Cardiac fibroblast (primary cell): ENCODE results near the gene PRKAR1A.
"Not testable (repeated sequence)": the region's sequence is repeated elsewhere in the genome, so short reads cannot be mapped to it uniquely, and the experiment has no call there.

Experiments used
- DNase-seq, 2 donors: peaks; one replicate each; pipeline versions ENCODE4 v3.0.0 to v3.0.0-alpha.2; 2010; ENCODE audit warnings: low read depth in 2 of 2
- H3K4me3 ChIP-seq, 2 donors: replicated peaks in 1 of 2; 1 replicate in 1 of 2; 2 replicates in 1 of 2; pipeline ENCODE4 v1.5.1; 2011; ENCODE audit warnings: low read depth in 2 of 2, low read length in 2 of 2, mild to moderate bottlenecking in 2 of 2, moderate library complexity in 1 of 2
- TF ChIP-seq, protein P1 (sequence below): IDR thresholded peaks from one replicate; pipeline ENCODE4 v1.5.1; 2011; ENCODE audit warnings: low read depth, mild to moderate bottlenecking, low read length, inconsistent platforms

PRKAR1A gene

GRCh38 chr17:68511254-68511670 is 968 bp upstream of the PRKAR1A start:
- TF ChIP-seq, protein P1, sequence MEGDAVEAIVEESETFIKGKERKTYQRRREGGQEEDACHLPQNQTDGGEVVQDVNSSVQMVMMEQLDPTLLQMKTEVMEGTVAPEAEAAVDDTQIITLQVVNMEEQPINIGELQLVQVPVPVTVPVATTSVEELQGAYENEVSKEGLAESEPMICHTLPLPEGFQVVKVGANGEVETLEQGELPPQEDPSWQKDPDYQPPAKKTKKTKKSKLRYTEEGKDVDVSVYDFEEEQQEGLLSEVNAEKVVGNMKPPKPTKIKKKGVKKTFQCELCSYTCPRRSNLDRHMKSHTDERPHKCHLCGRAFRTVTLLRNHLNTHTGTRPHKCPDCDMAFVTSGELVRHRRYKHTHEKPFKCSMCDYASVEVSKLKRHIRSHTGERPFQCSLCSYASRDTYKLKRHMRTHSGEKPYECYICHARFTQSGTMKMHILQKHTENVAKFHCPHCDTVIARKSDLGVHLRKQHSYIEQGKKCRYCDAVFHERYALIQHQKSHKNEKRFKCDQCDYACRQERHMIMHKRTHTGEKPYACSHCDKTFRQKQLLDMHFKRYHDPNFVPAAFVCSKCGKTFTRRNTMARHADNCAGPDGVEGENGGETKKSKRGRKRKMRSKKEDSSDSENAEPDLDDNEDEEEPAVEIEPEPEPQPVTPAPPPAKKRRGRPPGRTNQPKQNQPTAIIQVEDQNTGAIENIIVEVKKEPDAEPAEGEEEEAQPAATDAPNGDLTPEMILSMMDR, result no peak
- no peak for DNase-seq
- H3K4me3 ChIP-seq, result peak overlapping the region; percentile 80 to 82

DNA sequence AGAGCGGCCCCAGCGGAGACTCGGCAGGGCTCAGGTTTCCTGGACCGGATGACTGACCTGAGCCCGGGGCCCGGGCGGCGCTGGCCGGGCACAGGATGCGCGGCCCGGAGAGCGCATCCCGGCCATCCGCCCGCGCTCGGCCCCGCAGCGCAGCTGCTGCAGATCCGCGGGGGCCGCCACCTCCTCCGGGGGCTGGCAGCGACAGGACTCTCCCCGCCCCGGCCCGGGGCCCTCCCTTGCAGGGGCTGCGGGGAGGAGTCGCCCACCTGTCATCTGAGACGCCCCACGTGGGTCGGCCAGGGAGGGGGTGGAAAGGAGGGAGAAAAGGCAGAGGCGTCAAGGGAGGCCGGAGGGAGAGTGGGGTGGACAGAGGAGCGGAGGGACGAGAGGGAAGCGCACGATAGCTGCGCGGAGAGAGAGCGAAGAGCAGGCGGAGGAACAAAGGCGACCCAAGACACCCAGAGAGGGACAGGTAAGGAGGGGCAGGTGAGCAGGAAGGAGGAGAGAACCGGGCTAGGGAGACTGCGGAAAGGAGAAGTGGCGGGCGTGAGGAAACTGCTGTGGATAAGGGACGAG is 471 bp upstream of the PRKAR1A start:
- TF ChIP-seq, protein P1, result no peak
- H3K4me3 ChIP-seq, result peak overlapping the region; percentile 80 to 82
- DNase-seq, result peak; percentile 50 to 84

DNA sequence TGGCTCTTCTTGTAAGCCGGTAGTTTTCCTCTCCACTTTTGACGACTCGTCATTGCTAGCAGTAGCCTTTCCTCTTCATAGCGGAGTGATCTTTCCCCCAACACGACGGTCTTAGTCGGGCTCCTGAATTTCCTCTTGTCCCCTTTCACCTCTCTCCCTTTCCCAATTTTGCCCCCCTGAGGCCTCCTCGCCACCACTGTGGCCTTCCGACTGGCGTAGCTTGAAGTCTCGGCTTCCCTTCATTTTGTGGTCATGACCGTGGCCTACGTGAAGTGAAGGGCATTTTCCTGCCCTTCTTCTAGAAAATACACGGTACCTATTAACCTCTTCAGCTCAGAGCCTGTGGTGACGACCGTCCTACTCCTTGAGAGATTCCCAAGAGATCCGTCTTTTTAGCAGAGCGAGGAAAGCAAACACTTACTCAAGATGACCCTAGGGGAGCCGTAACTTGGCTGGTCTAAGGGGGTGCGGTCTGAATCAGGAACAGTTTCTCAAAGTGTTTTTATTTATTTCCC is 787 bp downstream of the PRKAR1A start:
- H3K4me3 ChIP-seq, result peak overlapping the region; percentile 80 to 82
- TF ChIP-seq, protein P1, result no peak
- DNase-seq, result peak; percentile 65 to 68

GRCh38 chr17:68513932-68514331 is 1.7 kb downstream of the PRKAR1A start:
- H3K4me3 ChIP-seq, result peak overlapping the region; percentile 80 to 82
- no peak for DNase-seq
- TF ChIP-seq, protein P1, result no peak

DNA sequence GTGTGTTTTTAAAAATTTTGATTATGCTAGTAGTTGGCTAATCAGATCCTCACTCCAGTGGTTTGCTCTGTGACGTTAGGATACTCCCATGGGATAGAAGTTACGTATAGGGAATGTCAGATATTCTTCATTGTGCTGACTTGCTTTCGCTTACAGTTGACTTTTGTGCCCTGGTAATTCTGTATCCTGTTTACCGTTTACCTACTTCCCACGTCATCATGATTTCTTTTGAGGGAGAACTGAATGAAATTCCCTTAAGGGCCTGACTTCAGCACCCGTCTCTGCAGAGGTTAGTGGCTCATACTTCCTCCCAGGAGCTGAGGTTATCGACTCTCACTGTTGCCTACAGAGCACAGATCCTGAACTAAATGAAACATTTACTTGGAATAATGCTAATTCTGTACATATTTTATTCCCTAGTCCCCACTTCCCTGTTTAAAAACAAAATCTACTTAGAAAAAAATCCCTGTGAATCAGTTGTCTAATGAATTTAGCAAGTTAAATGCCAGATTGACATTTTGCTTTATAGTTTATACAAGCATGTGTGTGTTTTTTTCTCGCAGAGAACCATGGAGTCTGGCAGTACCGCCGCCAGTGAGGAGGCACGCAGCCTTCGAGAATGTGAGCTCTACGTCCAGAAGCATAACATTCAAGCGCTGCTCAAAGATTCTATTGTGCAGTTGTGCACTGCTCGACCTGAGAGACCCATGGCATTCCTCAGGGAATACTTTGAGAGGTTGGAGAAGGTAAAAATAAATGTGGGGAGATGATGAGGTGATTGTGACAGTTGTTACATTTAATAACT is 2.8 kb downstream of the PRKAR1A start:
- H3K4me3 ChIP-seq, result peak overlapping the region; percentile 80 to 82
- TF ChIP-seq, protein P1, result no peak
- DNase-seq, result peak; percentile 92 to 94

DNA sequence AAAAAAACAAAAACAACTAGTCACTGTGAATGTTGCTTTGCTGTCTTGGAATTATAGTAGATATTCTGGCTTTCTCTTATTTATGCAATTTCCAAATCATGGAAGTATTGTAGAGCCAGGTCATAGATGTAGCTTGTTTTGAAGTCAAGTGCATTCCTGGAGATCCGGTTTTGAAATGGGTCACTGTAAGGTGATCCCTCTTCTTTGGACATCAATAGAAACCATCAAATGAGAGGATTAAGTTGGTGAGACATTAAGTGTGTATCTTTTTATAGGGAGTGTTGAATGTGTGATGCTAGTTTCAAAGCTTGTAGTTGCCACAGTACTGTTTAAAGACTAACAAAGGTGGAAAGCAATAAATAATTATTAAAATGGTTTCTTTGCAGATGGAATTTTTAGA is 4.5 kb downstream of the PRKAR1A start:
- TF ChIP-seq, protein P1, result no peak
- H3K4me3 ChIP-seq, result no peak overlapping the region
- DNase-seq, result no peak

DNA sequence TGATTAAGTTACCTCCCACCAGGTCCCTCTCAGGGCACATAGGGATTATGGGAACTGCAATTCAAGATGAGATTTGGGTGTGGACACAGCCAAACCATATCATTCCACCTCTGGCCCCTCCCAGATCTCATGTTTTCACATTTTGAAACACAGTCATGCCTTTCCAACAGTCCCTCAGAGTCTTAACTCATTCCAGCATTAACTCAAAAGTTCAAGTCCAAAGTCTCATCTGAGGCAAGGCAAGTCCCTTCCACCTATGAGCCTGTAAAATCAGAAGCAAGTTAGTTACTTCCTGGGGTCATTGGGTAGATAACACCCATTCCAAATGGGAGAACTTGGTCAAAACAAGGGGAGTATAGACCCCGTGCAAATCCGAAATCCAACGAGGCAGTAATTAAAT is 5.4 kb downstream of the PRKAR1A start:
- H3K4me3 ChIP-seq, DNase-seq: not testable (repeated sequence)
